ENCODE data around the gene FSTL4.

FSTL4 gene

GRCh38 chr5:133423618-133424282, 188.6 kb downstream of the FSTL4 start:
- no peak for DNase-seq

GRCh38 chr5:133423011-133423617, 189.2 kb downstream of the FSTL4 start:
- DNase-seq, result no peak

GRCh38 chr5:133421806-133422205, 190.5 kb downstream of the FSTL4 start:
- DNase-seq, result no peak

GRCh38 chr5:133421394-133421793, 190.9 kb downstream of the FSTL4 start:
- DNase-seq, result no peak

- DNase-seq, result no peak
Measured at GRCh38 chr5:133420440-133421301, 191.7 kb downstream of the FSTL4 start.

GRCh38 chr5:133415906-133416305, 196.4 kb downstream of the FSTL4 start:
- DNase-seq, result no peak

GRCh38 chr5:133415506-133415905, 196.8 kb downstream of the FSTL4 start:
- no peak for DNase-seq

- DNase-seq, result no peak
Measured at GRCh38 chr5:133412661-133413060, 199.7 kb downstream of the FSTL4 start.

- DNase-seq, result no peak
Measured at GRCh38 chr5:133410335-133410828, 202.0 kb downstream of the FSTL4 start.

GRCh38 chr5:133409210-133409674, 203.1 kb downstream of the FSTL4 start:
- no peak for DNase-seq

- no peak for DNase-seq
Measured at GRCh38 chr5:133408322-133408721, 204.0 kb downstream of the FSTL4 start.

- DNase-seq, result no peak
Measured at GRCh38 chr5:133406977-133407632, 205.2 kb downstream of the FSTL4 start.

GRCh38 chr5:133406208-133406976, 205.9 kb downstream of the FSTL4 start:
- no peak for DNase-seq

- DNase-seq, result no peak
Measured at GRCh38 chr5:133405275-133406034, 206.9 kb downstream of the FSTL4 start.

- no peak for DNase-seq
Measured at GRCh38 chr5:133404724-133405123, 207.6 kb downstream of the FSTL4 start.

- DNase-seq, result no peak
Measured at GRCh38 chr5:133403741-133404364, 208.5 kb downstream of the FSTL4 start.

GRCh38 chr5:133402775-133403174, 209.6 kb downstream of the FSTL4 start:
- DNase-seq, result no peak

- DNase-seq, result no peak
Measured at GRCh38 chr5:133401731-133402347, 210.5 kb downstream of the FSTL4 start.

GRCh38 chr5:133400831-133401351, 211.4 kb downstream of the FSTL4 start:
- DNase-seq, result no peak

GRCh38 chr5:133400120-133400519, 212.2 kb downstream of the FSTL4 start:
- no peak for DNase-seq
